ENCODE measurements around the gene XRCC2. TPM values are rescaled to one million over a fixed set of nuclear protein-coding genes. Genes with fewer than 3 reads are reported as not detected.
A peak's percentile ranks its signal among the peaks of the same experiment; 100 is the strongest.
"Not testable (repeated sequence)": the region's sequence is repeated elsewhere in the genome, so short reads cannot be mapped to it uniquely, and the experiment has no call there.

The XRCC2 gene
- total RNA-seq (2022) (4.1 and 5.2 TPM in 2 replicates), Bru-seq, nascent RNA (percentile 59 among the genes with signal in this experiment), BruChase-seq, experiment 1, labeled RNA remaining after a 6-hour chase (percentile 55 among the genes with signal in this experiment), BruChase-seq, experiment 2, labeled RNA remaining after a 2-hour chase (percentile 61 among the genes with signal in this experiment)
- long read RNA-seq, partial matches to known transcripts: 0 of 4 reads
- long read RNA-seq, other reads (novel, unspliced or antisense): 2 of 4 reads

DNA sequence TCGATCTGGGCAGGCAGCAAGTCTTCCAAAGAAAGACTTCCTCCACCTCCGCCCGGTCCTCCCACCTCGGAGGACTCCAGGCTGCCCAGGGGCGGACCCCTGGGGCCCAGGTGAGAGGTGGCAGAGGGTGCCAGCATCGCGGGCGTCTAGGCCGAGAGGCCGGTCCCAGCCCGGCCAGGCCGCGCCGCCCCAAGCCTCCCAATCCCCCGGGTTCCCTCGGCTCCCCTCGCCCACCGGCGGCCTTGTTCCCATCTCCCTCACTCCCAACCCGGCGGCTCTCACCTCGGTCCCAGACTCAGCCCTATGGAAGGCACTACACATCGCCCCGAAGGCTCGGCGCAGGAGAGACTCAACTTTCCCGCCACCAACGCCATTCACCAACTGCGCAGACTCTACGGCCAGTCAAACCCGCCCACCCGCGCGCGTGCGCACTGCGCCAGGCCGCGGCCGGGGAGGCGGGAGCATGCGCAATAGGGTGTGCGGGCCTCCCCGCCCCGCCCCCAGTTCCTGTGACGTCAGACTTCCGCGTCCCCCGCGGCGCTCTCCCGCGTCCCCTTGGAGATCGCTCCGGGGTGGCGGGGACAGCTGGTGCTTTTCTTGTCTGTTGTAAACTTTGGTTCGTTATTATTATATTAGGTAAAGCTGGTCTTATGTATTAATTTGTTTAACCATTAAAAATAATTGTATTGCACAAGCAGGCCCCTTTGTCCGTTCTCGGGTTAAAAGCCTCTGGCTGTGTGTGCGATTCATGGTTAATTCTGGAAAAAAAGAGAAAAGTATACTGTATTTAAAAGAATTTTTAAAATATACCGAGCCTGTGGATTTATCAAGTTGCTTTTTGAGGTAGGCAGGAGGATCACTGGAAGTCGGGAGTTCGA, at the start of gene XRCC2:
Gene XRCC2, minus strand, starts transcription at position 383 of the 878 bp plus-strand sequence. Its CDS starts 62 bp downstream, at position 321.
- ChIA-PET POLR2A (interaction anchor here (0.6 to 1.8 kb wide), 9 partner anchors 34 to 1422 kb away, joined by 3 to 6 read pairs (median 4); no protein-coding TSS in a partner anchor), CTCF (interaction anchor here (0.7 to 1.3 kb wide), 2 partner anchors 161 to 242 kb away, joined by 3 read pairs; no protein-coding TSS in a partner anchor)
- no peak for TF ChIP-seq CTCF (IDR thresholded peaks at IDR 0.05; ENCODE audit: unreplicated experiment)
- intact Hi-C loops (cut with micrococcal nuclease): loop anchor here (5.0 to 10.0 kb wide), 2 partner anchors 211 to 239 kb away; partner anchors contain the start of gene KMT2C
- peaks cover 4% of the 10 kb centered on the region for H3K36me3 Mint-ChIP-seq (ENCODE audit: insufficient read depth, unreplicated experiment)
- no peaks in the 10 kb centered on the region for H3K27me3 Mint-ChIP-seq (ENCODE audit: insufficient read depth, unreplicated experiment)
- peak within 1 kb of the TSS; percentile 74 for H3K27ac Mint-ChIP-seq (ENCODE audit: low read depth, unreplicated experiment)
- peak; percentile 94 for DNase-seq (ENCODE audit: unreplicated experiment)
- H3K9me3 Mint-ChIP-seq (ENCODE audit: unreplicated experiment): no peaks in the 10 kb centered on the region
- H3K4me3 Mint-ChIP-seq (ENCODE audit: unreplicated experiment): peak within 1 kb of the TSS; percentile 81
- BruUV-seq (replicated peaks): no TSS peak
- peaks cover 7% of the 10 kb centered on the region for H3K4me1 Mint-ChIP-seq (ENCODE audit: insufficient read depth, unreplicated experiment)

GRCh38 chr7:152723364-152723763, 47.4 kb upstream of the XRCC2 start:
- Mint-ChIP-seq H3K9me3 (ENCODE audit: unreplicated experiment) (no peaks in the 10 kb centered on the region), H3K4me1 (ENCODE audit: insufficient read depth, unreplicated experiment) (no peaks in the 10 kb centered on the region), H3K27me3 (ENCODE audit: insufficient read depth, unreplicated experiment) (no peaks in the 10 kb centered on the region), H3K27ac (ENCODE audit: low read depth, unreplicated experiment) (no peak overlapping the region), H3K4me3 (ENCODE audit: unreplicated experiment) (no peak overlapping the region), H3K36me3 (ENCODE audit: insufficient read depth, unreplicated experiment) (no peaks in the 10 kb centered on the region)
- no peak for DNase-seq (ENCODE audit: unreplicated experiment)
- intact Hi-C loops (cut with micrococcal nuclease): no loop called here
- ChIA-PET CTCF (interaction anchor here (0.7 kb wide), 1 partner anchor 17 kb away, joined by 4 read pairs; no protein-coding TSS in a partner anchor), POLR2A (interaction anchor here (1.1 kb wide), 1 partner anchor 10 kb away, joined by 3 read pairs; no protein-coding TSS in a partner anchor)
- no peak for TF ChIP-seq CTCF (IDR thresholded peaks at IDR 0.05; ENCODE audit: unreplicated experiment)
- BruUV-seq (replicated peaks): no TSS peak

DNA sequence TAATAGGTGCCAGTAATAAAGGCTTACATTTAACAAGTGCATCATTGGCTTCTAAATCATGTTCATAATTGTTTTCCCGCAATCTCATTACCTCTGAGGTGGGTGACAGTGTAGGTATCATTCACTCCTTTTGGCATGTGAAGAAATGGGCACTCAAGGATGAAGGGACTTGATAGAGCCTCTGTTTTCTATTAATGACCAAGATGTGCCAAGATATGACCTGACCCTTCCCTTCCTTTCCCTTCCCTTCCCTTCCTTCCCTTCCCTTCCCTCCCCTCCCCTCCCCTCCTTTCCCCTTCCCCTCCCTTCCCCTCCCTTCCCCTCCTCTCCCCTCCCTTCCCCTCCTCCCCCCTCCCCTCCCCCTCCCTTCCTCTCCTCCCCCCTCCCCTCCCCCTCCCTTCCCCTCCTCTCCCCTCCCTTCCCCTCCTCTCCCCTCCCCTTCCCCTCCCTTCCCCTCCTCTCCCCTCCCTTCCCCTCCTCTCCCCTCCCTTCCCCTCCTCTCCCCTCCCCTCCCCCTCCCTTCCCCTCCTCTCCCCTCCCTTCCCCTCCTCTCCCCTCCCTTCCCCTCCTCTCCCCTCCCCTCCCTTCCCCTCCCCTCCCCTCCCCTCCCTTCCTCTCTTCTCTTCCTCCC, 36.6 kb upstream of the XRCC2 start:
- intact Hi-C loops (cut with micrococcal nuclease); H3K27me3 Mint-ChIP-seq (ENCODE audit: insufficient read depth, unreplicated experiment); POLR2A ChIA-PET; H3K36me3 Mint-ChIP-seq (ENCODE audit: insufficient read depth, unreplicated experiment); CTCF ChIA-PET; H3K4me3 Mint-ChIP-seq (ENCODE audit: unreplicated experiment); H3K4me1 Mint-ChIP-seq (ENCODE audit: insufficient read depth, unreplicated experiment); H3K27ac Mint-ChIP-seq (ENCODE audit: low read depth, unreplicated experiment); DNase-seq (ENCODE audit: unreplicated experiment); BruUV-seq (replicated peaks); H3K9me3 Mint-ChIP-seq (ENCODE audit: unreplicated experiment): not testable (repeated sequence)

DNA sequence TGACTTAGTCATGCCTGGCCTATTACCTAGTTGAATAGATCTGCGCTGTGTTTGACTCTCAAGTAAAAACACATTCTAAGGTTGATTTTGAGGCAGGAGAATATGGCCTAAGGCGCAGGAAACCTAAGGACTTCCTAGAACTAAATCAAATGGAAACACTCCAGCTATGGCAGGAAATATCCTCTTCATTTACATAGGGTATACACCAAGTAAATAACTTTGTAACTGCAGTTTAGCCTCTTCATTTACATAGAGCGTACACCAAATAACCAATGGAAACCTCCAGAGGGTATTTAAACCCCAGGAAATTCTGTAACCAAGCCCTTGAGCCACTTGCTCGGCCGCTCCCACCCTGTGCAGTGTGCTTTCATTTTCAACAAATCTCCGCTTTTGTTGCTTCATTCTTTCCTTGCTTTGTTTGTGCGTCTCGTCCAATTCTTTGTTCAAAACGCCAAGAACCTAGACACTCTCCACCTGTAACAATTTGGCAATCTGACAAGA, 35.6 kb upstream of the XRCC2 start:
- no TSS peak for BruUV-seq (replicated peaks)
- Mint-ChIP-seq H3K27me3 (ENCODE audit: insufficient read depth, unreplicated experiment) (no peaks in the 10 kb centered on the region), H3K9me3 (ENCODE audit: unreplicated experiment) (no peaks in the 10 kb centered on the region), H3K4me3 (ENCODE audit: unreplicated experiment) (no peak overlapping the region), H3K4me1 (ENCODE audit: insufficient read depth, unreplicated experiment) (no peaks in the 10 kb centered on the region), H3K27ac (ENCODE audit: low read depth, unreplicated experiment) (no peak overlapping the region), H3K36me3 (ENCODE audit: insufficient read depth, unreplicated experiment) (no peaks in the 10 kb centered on the region)
- CTCF ChIA-PET: no interaction called here
- intact Hi-C loops (cut with micrococcal nuclease): no loop called here
- POLR2A ChIA-PET: no interaction called here
- no peak for TF ChIP-seq CTCF (IDR thresholded peaks at IDR 0.05; ENCODE audit: unreplicated experiment)
- no peak for DNase-seq (ENCODE audit: unreplicated experiment)

Data from MCF 10A (cell line).